ENCODE data around the gene NSUN6. TPM values are rescaled to one million over a fixed set of nuclear protein-coding genes. Genes with fewer than 3 reads are reported as not detected.
"Not testable (repeated sequence)": the region's sequence is repeated elsewhere in the genome, so short reads cannot be mapped to it uniquely, and the experiment has no call there.

NSUN6 gene
- total RNA-seq, 2 experiments from 2014 or later = 23.2 to 27.2 TPM

DNA sequence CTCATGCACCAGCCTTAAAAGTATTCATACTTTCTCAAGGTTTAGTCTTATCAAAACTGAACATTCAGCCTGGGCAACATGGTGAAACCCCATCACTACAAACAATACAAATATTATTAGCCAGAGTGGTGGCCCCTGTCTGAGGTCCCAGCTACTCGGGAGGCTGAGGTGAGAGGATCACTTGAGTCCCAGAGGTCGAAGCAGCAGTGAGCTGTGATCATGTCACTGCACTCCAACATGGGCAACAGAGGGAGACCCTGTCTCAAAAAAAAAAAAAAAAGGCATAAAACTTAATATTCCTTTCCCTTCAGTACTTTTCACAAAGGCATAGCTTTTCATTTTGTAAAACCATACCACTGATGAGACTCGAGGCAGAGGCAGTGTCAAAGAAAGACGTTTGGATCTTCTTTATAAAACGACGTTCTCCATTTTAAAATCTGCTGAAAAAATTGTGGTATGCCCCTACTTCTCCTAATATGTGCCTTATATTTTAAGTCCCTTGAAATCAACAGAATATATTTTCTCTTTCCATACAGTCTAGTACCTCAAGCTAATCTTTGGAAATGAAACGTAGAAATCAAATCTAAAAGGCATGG is 1.9 kb downstream of the NSUN6 start:
- H3K79me2 ChIP-seq (ENCODE audit: insufficient read depth, low read depth, low read length) = peaks cover 56% of the 10 kb centered on the region

DNA sequence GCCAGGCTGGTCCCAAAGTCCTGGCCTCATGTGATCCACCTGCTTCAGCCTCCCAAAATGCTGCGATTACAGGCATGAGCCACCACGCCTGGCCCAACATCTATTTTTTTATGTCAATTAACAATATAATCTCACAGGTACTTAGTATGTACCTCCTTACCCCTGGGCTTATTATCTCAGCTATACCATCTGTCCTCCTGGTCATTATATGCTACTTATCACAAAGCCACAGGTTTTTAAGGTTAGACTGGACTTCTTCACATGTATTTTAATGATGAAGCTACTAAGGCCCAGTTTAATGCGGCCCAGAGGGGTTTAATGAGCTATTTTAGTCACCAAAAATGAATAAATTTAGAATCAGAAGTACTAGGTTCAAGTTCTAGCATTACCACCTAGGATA is 3.4 kb downstream of the NSUN6 start:
- POLR2A ChIA-PET = interaction anchor here (0.7 to 2.4 kb wide), 8 partner anchors 9 to 1041 kb away, joined by 3 to 42 read pairs (median 8); partner anchors contain the start of gene ARL5B
- Histone ChIP-seq H3K4me2 (ENCODE audit: low read length) (peak overlapping the region; percentile 100), H3K4me3 (ENCODE audit: low read depth, low read length, poor library complexity, severe bottlenecking) (peak overlapping the region; percentile 86), H3K27ac (ENCODE audit: low read depth, low read length, poor library complexity, severe bottlenecking) (peak overlapping the region; percentile 80), H2AFZ (ENCODE audit: low read length) (no peak overlapping the region), H3K4me1 (ENCODE audit: insufficient read depth, low read length, poor library complexity, severe bottlenecking) (peaks cover 17% of the 10 kb centered on the region), H4K20me1 (ENCODE audit: insufficient read depth, low read length) (peaks cover 5% of the 10 kb centered on the region; the same call in 1 of the 2 replicates), H3K79me2 (ENCODE audit: insufficient read depth, low read depth, low read length) (peaks cover 62% of the 10 kb centered on the region), H3K9me3 (ENCODE audit: low read length) (no peaks in the 10 kb centered on the region), H3K9me2 (ENCODE audit: insufficient read depth, low read length) (no peaks in the 10 kb centered on the region), H3K36me3 (ENCODE audit: insufficient read depth, low read length) (peaks cover 36% of the 10 kb centered on the region)
- TF ChIP-seq EZH2phosphoT487 (IDR thresholded peaks at IDR 0.05; ENCODE audit: borderline replicate concordance, low read depth, low read length) = no peak
- TF ChIP-seq, protein P1, sequence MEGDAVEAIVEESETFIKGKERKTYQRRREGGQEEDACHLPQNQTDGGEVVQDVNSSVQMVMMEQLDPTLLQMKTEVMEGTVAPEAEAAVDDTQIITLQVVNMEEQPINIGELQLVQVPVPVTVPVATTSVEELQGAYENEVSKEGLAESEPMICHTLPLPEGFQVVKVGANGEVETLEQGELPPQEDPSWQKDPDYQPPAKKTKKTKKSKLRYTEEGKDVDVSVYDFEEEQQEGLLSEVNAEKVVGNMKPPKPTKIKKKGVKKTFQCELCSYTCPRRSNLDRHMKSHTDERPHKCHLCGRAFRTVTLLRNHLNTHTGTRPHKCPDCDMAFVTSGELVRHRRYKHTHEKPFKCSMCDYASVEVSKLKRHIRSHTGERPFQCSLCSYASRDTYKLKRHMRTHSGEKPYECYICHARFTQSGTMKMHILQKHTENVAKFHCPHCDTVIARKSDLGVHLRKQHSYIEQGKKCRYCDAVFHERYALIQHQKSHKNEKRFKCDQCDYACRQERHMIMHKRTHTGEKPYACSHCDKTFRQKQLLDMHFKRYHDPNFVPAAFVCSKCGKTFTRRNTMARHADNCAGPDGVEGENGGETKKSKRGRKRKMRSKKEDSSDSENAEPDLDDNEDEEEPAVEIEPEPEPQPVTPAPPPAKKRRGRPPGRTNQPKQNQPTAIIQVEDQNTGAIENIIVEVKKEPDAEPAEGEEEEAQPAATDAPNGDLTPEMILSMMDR (conservative IDR thresholded peaks at IDR 0.05; ENCODE audit: low read length) = no peak
- BruUV-seq (replicated peaks) = no TSS peak
- no peak for DNase-seq (ENCODE audit: low spot score)
- CTCF ChIA-PET (ENCODE audit: unreplicated experiment) = interaction anchor here (1.9 kb wide), 1 partner anchor 11 kb away, joined by 13 read pairs; the partner anchor contains the start of gene ARL5B
- intact Hi-C loops (cut with micrococcal nuclease; ENCODE audit: unreplicated experiment) = no loop called here

More for the DNA sequence above, 1.9 kb downstream of the NSUN6 start:
- ChIA-PET POLR2A (interaction anchor here (0.8 to 2.4 kb wide), 9 partner anchors 9 to 31 kb away, joined by 3 to 42 read pairs (median 4); partner anchors contain the start of gene ARL5B), CTCF (ENCODE audit: unreplicated experiment) (interaction anchor here (1.9 kb wide), 1 partner anchor 10 kb away, joined by 13 read pairs; the partner anchor contains the start of gene ARL5B)
- intact Hi-C loops (cut with micrococcal nuclease; ENCODE audit: unreplicated experiment) = no loop called here
- H3K36me3 ChIP-seq (ENCODE audit: insufficient read depth, low read length) = peaks cover 32% of the 10 kb centered on the region
- peak overlapping the region; percentile 80 for H3K27ac ChIP-seq (ENCODE audit: low read depth, low read length, poor library complexity, severe bottlenecking)
- DNase-seq (ENCODE audit: low spot score) = peak; percentile 47
- no peaks in the 10 kb centered on the region for H3K9me3 ChIP-seq (ENCODE audit: low read length)
- peak overlapping the region; percentile 86 for H3K4me3 ChIP-seq (ENCODE audit: low read depth, low read length, poor library complexity, severe bottlenecking)
- peaks cover 5% of the 10 kb centered on the region; the same call in 1 of the 2 replicates for H4K20me1 ChIP-seq (ENCODE audit: insufficient read depth, low read length)
- H3K4me2 ChIP-seq (ENCODE audit: low read length) = peak overlapping the region; percentile 100
- no peaks in the 10 kb centered on the region for H3K9me2 ChIP-seq (ENCODE audit: insufficient read depth, low read length)
- H2AFZ ChIP-seq (ENCODE audit: low read length) = peak overlapping the region; percentile 73
- no peak for TF ChIP-seq EZH2phosphoT487 (IDR thresholded peaks at IDR 0.05; ENCODE audit: borderline replicate concordance, low read depth, low read length)
- TF ChIP-seq, protein P1 (conservative IDR thresholded peaks at IDR 0.05; ENCODE audit: low read length) = no peak
- BruUV-seq (replicated peaks) = no TSS peak
- H3K4me1 ChIP-seq (ENCODE audit: insufficient read depth, low read length, poor library complexity, severe bottlenecking) = peaks cover 17% of the 10 kb centered on the region

DNA sequence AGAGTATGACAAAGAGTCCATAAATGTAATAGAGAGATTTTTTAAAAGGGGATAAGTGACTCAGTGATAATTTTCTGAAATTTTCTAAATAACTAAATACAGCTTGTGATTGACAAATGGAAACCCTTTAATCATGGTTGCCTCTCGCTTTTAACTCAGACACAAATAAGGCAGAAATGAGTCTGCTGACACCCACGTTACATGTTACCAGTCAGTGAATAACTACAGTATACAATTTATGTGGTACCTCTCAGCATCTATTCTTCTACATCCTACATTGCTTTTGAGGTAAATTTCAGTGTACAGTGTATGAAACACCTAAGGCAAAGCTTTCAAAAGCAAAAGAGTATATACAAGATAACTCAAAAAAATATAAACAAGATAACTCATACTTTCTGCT is 4.2 kb downstream of the NSUN6 start:
- Histone ChIP-seq H3K4me1 (ENCODE audit: insufficient read depth, low read length, poor library complexity, severe bottlenecking) (peaks cover 17% of the 10 kb centered on the region), H3K36me3 (ENCODE audit: insufficient read depth, low read length) (peaks cover 36% of the 10 kb centered on the region), H2AFZ (ENCODE audit: low read length) (no peak overlapping the region), H3K9me2 (ENCODE audit: insufficient read depth, low read length) (no peaks in the 10 kb centered on the region), H3K4me3 (ENCODE audit: low read depth, low read length, poor library complexity, severe bottlenecking) (no peak overlapping the region), H3K4me2 (ENCODE audit: low read length) (peak overlapping the region; percentile 100; the same call in 1 of the 2 replicates), H4K20me1 (ENCODE audit: insufficient read depth, low read length) (peaks cover 5% of the 10 kb centered on the region; the same call in 1 of the 2 replicates), H3K9me3 (ENCODE audit: low read length) (no peaks in the 10 kb centered on the region), H3K27ac (ENCODE audit: low read depth, low read length, poor library complexity, severe bottlenecking) (peak overlapping the region; percentile 28), H3K79me2 (ENCODE audit: insufficient read depth, low read depth, low read length) (peaks cover 62% of the 10 kb centered on the region)
- DNase-seq (ENCODE audit: low spot score) = no peak
- TF ChIP-seq EZH2phosphoT487 (IDR thresholded peaks at IDR 0.05; ENCODE audit: borderline replicate concordance, low read depth, low read length) = no peak
- TF ChIP-seq, protein P1 (conservative IDR thresholded peaks at IDR 0.05; ENCODE audit: low read length) = no peak
- ChIA-PET CTCF (ENCODE audit: unreplicated experiment) (no interaction called here), POLR2A (interaction anchor here (1.2 to 1.6 kb wide), 2 partner anchors 11 to 19 kb away, joined by 6 to 12 read pairs; partner anchors contain the start of gene ARL5B)
- BruUV-seq (replicated peaks) = no TSS peak
- intact Hi-C loops (cut with micrococcal nuclease; ENCODE audit: unreplicated experiment) = no loop called here

DNA sequence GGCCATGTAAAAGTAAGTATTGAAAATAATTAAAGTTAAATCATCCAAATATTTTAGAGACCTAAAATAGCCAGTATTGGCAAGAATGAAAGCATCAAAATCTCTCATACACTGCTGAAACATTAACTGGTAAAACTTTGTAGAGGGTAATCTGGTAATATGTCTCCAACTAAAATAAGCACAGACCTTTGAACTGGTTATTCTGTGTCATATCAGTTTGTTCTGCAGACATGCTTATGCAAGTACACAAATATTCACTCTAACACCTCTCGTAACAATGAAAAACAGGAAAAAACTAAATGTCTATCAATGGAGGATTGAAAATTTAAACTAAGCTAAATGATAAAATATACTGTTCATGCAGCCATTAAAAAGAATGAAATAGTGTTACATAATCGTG is 11.7 kb downstream of the NSUN6 start:
- H3K4me2 ChIP-seq (ENCODE audit: low read length); H3K4me3 ChIP-seq (ENCODE audit: low read depth, low read length, poor library complexity, severe bottlenecking); DNase-seq (ENCODE audit: low spot score); intact Hi-C loops (cut with micrococcal nuclease; ENCODE audit: unreplicated experiment); H3K9me2 ChIP-seq (ENCODE audit: insufficient read depth, low read length); H3K79me2 ChIP-seq (ENCODE audit: insufficient read depth, low read depth, low read length); H3K9me3 ChIP-seq (ENCODE audit: low read length); H2AFZ ChIP-seq (ENCODE audit: low read length); CTCF ChIA-PET (ENCODE audit: unreplicated experiment); H3K27ac ChIP-seq (ENCODE audit: low read depth, low read length, poor library complexity, severe bottlenecking); BruUV-seq (replicated peaks); H4K20me1 ChIP-seq (ENCODE audit: insufficient read depth, low read length); H3K4me1 ChIP-seq (ENCODE audit: insufficient read depth, low read length, poor library complexity, severe bottlenecking): not testable (repeated sequence)
- peaks cover 41% of the 10 kb centered on the region for H3K36me3 ChIP-seq (ENCODE audit: insufficient read depth, low read length)
- POLR2A ChIA-PET = interaction anchor here (0.6 to 1.3 kb wide), 2 partner anchors 9 to 13 kb away, joined by 7 to 8 read pairs; no protein-coding TSS in a partner anchor

Data from OCI-LY7 (cell line).